HepG2 (cell line): ENCODE measurements around the gene HIVEP2. TPM values are rescaled to one million over a fixed set of nuclear protein-coding genes. Genes with fewer than 3 reads are reported as not detected.

Source experiments
- ATAC-seq: fragments of 200-7000 bp; cut with Tn5 transposase; 3 replicates; pipeline ENCODE4 v1.9.1; 2020; ENCODE audit warnings: mild to moderate bottlenecking, moderate library complexity
- BruUV-seq: library from RNA; stranded (reverse); fragments of 400-500 nt; replicated peaks from 2 replicates; lab custom pipeline; 2021; lab: Mats Ljungman, UMichigan
- CTCF ChIA-PET: fragments of 300-600 bp; formaldehyde crosslinking; extraction: SDS; loops from one replicate; lab custom pipeline; 2021; ENCODE audit warnings: low total read pairs, inconsistent platforms, low intra/inter-chr PET ratio; lab: Yijun Ruan, JAX
- POLR2A ChIA-PET: fragments of 350-600 bp; sonication (Branson Sonifier 250); formaldehyde crosslinking; loops from one replicate; lab custom pipeline; 2020; ENCODE audit warnings: antibody characterized with exemption, inconsistent platforms; lab: Yijun Ruan, JAX
- DNase-seq: peaks from one replicate; pipeline ENCODE4 v3.0.0-alpha.2; 2015; ENCODE audit warnings: low spot score
- FAIRE-seq: peaks from 3 replicates; lab custom pipeline; 2011; peaks lifted over from hg19 to GRCh38; lab: Jason Lieb, UNC
- H2AFZ ChIP-seq: one replicate; pipeline ENCODE4 v1.6.1; 2011; ENCODE audit warnings: low read length, inconsistent platforms
- H3K27ac ChIP-seq: fragments of 300-600 bp; 3 replicates; pipeline ENCODE4 v1.8.0; 2011; ENCODE audit warnings: mixed run types, mild to moderate bottlenecking, mixed read lengths, low read length, inconsistent platforms; ENCODE audit not compliant: insufficient read depth; ENCODE audit errors: extremely low read length
- H3K27me3 ChIP-seq, 2 experiments: fragments of 200-600 bp in 1 of 2; 2 replicates in 1 of 2; 3 replicates in 1 of 2; pipeline versions ENCODE4 v1.6.0 to v1.8.0; 2011; ENCODE audit warnings: low read length in 2 of 2, mild to moderate bottlenecking in 2 of 2, moderate library complexity in 2 of 2, inconsistent platforms in 1 of 2; ENCODE audit not compliant: insufficient read depth in 2 of 2, control insufficient read depth in 1 of 2
- H3K36me3 ChIP-seq, 2 experiments: fragments of 200-600 bp in 1 of 2; replicated peaks in 1 of 2; 2 replicates in 1 of 2; 3 replicates in 1 of 2; pipeline versions ENCODE4 v1.5.1 to v1.8.0; 2011; ENCODE audit warnings: low read length in 2 of 2, inconsistent platforms in 1 of 2; ENCODE audit not compliant: insufficient read depth in 2 of 2, control insufficient read depth in 1 of 2
- H3K4me1 ChIP-seq: 2 replicates; pipeline ENCODE4 v1.5.1; 2012; ENCODE audit warnings: low read length, inconsistent platforms; ENCODE audit not compliant: insufficient read depth
- H3K4me2 ChIP-seq: 2 replicates; pipeline ENCODE4 v1.6.0; 2011; ENCODE audit warnings: low read depth, low read length, inconsistent platforms
- H3K4me3 ChIP-seq, 3 experiments: fragments of 200-600 bp in 1 of 3; sonication (generic), shearing (Covaris generic) in 1 of 3; replicated peaks in 1 of 3; 2 replicates each; pipeline ENCODE4 v1.5.1; 2011 to 2016; ENCODE audit warnings: low read length in 3 of 3, inconsistent platforms in 2 of 3, low read depth in 2 of 3, mild to moderate bottlenecking in 2 of 3, control low read depth in 1 of 3, mixed read lengths in 1 of 3; ENCODE audit not compliant: insufficient read depth in 1 of 3
- H3K79me2 ChIP-seq: one replicate; pipeline ENCODE4 v1.6.1; 2011; ENCODE audit warnings: low read length, inconsistent platforms; ENCODE audit not compliant: insufficient read depth
- H3K9ac ChIP-seq: 2 replicates; pipeline ENCODE4 v1.6.0; 2011; ENCODE audit warnings: mild to moderate bottlenecking, low read depth, low read length, inconsistent platforms; ENCODE audit not compliant: insufficient read depth
- H3K9me3 ChIP-seq: 2 replicates; pipeline ENCODE4 v1.5.1; 2012; ENCODE audit warnings: mild to moderate bottlenecking, low read length
- H4K20me1 ChIP-seq: 2 replicates; pipeline ENCODE4 v1.6.0; 2011; ENCODE audit warnings: inconsistent platforms, mild to moderate bottlenecking, low read length, moderate library complexity; ENCODE audit not compliant: insufficient read depth
- CEBPB ChIP-seq: IDR thresholded peaks from 2 replicates; pipeline ENCODE4 v1.6.1; 2011; ENCODE audit warnings: low read depth, low read length, improper control_type of control experiment, borderline replicate concordance
- MEF2D ChIP-seq: sonication (generic); formaldehyde crosslinking; IDR thresholded peaks from 2 replicates; pipeline ENCODE4 v1.5.1; 2020; ENCODE audit warnings: mild to moderate bottlenecking, missing genetic modification reagents
- ZNF33B ChIP-seq: sonication (generic); formaldehyde crosslinking; IDR thresholded peaks from 2 replicates; pipeline ENCODE4 v1.5.1; 2020; ENCODE audit warnings: mild to moderate bottlenecking, missing genetic modification reagents
- ZNF549 ChIP-seq: sonication (generic); formaldehyde crosslinking; IDR thresholded peaks from 2 replicates; pipeline ENCODE4 v1.5.0; 2020; ENCODE audit warnings: missing genetic modification reagents
- WGBS: methylation state at CpG from one replicate; pipeline ENCODE4 v1.1.6; 2017; ENCODE audit warnings: low lambda C conversion rate; 5-methylcytosine and 5-hydroxymethylcytosine counted together
- in situ Hi-C: cut with HindIII; loops from 2 replicates; pipeline ENCODE4 v1.10.0; 2017; ENCODE audit warnings: low pct_unique_long_range_greater_than_20kb; ENCODE audit not compliant: extremely low pct_ligation_motif_present
- intact Hi-C: fragments of 100-400 bp; cut with micrococcal nuclease; formaldehyde crosslinking; loops from one replicate; pipeline ENCODE4 v1.10.0; 2022; ENCODE audit not compliant: unreplicated experiment
- polyA plus RNA-seq, 8 experiments: library from polyadenylated mRNA; depleted of rRNA in 3 of 8; stranded (reverse) in 7 of 8; unstranded in 1 of 8; fragments of >200 nt; fragmentation: Illumina TruSeq in 4 of 8; extraction: Trizol in 4 of 8; gene quantifications; 2 replicates each; pipeline versions ENCODE4 v1.2.1 to v1.2.3, GENCODE V29; 2011 to 2016; ENCODE audit warnings: low read depth in 4 of 8, missing spikeins in 1 of 8, mixed read lengths in 1 of 8; ENCODE audit not compliant: insufficient read depth in 1 of 8
- total RNA-seq, 5 experiments: library from RNA; depleted of rRNA; stranded (reverse); fragments of >200 nt; fragmentation: Illumina TruSeq; extraction: Trizol; gene quantifications; 2 replicates each; pipeline ENCODE4 v1.2.3, GENCODE V29; 2016; ENCODE audit warnings: low read depth in 1 of 5

Gene HIVEP2
- total and polyA plus RNA-seq, 2 of the 13 experiments (the other 11 are each of a cell fraction or from before 2014, with no cell fraction given), result 3.4 to 12.9 TPM

DNA sequence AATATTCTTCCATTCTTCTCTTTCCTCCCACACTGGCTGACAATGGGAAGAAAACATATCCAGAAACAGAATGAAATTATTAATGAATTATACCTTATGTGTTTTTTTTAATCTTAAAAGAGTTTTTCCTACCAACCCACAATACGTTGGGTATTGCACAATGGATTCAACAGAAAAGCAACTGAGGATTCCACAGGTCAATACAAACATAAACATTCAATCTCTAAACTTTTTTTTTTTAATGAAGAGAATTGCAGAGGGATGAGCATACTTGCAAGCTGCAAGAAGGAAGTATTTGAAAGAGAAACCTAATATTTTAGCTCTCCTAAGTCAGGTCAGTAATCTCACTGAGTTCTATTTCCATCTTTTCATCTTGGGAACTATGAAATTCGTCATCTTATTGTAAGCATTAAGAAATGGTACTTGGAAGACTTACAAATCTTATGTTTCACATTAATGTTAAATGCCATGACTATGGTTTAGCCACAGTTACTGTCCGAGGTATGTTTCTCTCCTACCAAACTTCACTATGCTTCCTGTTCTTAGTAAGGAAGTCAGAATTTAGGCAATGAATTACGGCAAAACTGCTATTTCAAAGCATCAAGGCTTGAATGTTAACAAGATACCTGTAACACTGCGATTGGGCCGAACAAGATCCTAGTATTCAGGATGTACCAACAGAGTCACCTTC lies 100.8 kb downstream of the HIVEP2 start:
- in situ Hi-C loops, result no loop called here

DNA sequence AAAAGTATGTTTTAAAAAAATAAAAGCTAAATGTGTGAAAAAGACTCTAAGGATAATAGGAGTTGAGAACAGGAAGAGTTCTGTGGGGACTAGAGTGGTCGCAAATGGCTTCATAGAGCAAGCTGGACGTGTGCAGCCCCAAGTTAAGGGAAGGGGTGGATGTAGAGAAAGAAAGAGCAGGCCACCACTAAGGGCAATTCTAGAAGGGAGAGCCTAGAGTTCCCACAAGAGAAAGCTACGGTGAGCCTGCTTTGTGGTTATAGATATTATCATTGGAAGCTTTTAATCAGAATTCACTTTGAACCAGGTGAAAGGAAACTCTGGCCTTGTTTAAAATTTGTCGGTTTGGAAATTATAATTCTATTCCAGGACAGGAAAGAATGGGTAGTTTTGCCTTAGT lies 101.6 kb downstream of the HIVEP2 start:
- Histone ChIP-seq H3K4me3 (no peak overlapping the region), H3K4me2 (peak overlapping the region; percentile 36), H2AFZ (no peak overlapping the region), H3K27me3 (no peaks in the 10 kb centered on the region), H3K9ac (no peak overlapping the region), H3K9me3 (no peaks in the 10 kb centered on the region), H3K27ac (no peak overlapping the region), H3K36me3 (no peaks in the 10 kb centered on the region), H3K4me1 (peaks cover 68% of the 10 kb centered on the region), H4K20me1 (no peaks in the 10 kb centered on the region), H3K79me2 (no peaks in the 10 kb centered on the region)
- FAIRE-seq (no peak), DNase-seq (no peak), ATAC-seq (no peak)
- WGBS, result 92% methylated on average over 4 of the region's 4 CpGs
- intact Hi-C loops, result no loop called here
- ChIA-PET CTCF (no interaction called here), POLR2A (interaction anchor here (0.6 to 1.6 kb wide), 2 partner anchors 83 to 102 kb away, joined by 3 to 6 read pairs; no protein-coding TSS in a partner anchor)
- TF ChIP-seq MEF2D (no peak), ZNF549 (no peak)
- no TSS peak for BruUV-seq
- in situ Hi-C loops, result no loop called here

More for the DNA sequence above, 100.8 kb downstream of the HIVEP2 start:
- Histone ChIP-seq H4K20me1 (no peaks in the 10 kb centered on the region), H3K9ac (no peak overlapping the region), H3K9me3 (no peaks in the 10 kb centered on the region), H3K27me3 (no peaks in the 10 kb centered on the region), H2AFZ (no peak overlapping the region), H3K36me3 (no peaks in the 10 kb centered on the region), H3K4me3 (no peak overlapping the region), H3K4me1 (peaks cover 60% of the 10 kb centered on the region), H3K4me2 (no peak overlapping the region), H3K27ac (no peak overlapping the region), H3K79me2 (no peaks in the 10 kb centered on the region)
- intact Hi-C loops, result no loop called here
- ChIA-PET CTCF (no interaction called here), POLR2A (interaction anchor here (2.2 kb wide), 1 partner anchor 83 kb away, joined by 14 read pairs; no protein-coding TSS in a partner anchor)
- FAIRE-seq (no peak), ATAC-seq (no peak), DNase-seq (no peak)
- no TSS peak for BruUV-seq
- WGBS, result 95% methylated on average over 6 of the region's 6 CpGs
- TF ChIP-seq CEBPB, result peak; percentile 77; the same call in 1 of the 2 replicates
- no peak for TF ChIP-seq ZNF33B (CRISPR knock-in tag)
